Uterus (tissue), 2 donors: Measurements from ENCODE around the gene GTF2B.

Experiments
- POLR2A ChIP-seq, 2 donors: fragments of 450-650 bp; IDR thresholded peaks; one replicate each; pipeline ENCODE4 v1.6.1; 2016; ENCODE audit warnings: antibody characterized with exemption in 2 of 2, mild to moderate bottlenecking in 1 of 2, moderate library complexity in 1 of 2
- TF ChIP-seq, protein P1 (sequence below), 4 experiments: fragments of 200-600 bp in 2 of 4; fragments of 450-650 bp in 2 of 4; sonication (generic) in 2 of 4; IDR thresholded peaks; one replicate each; pipeline ENCODE4 v1.5.1; 2016 to 2019; ENCODE audit warnings: antibody characterized with exemption in 4 of 4, mild to moderate bottlenecking in 2 of 4, moderate library complexity in 1 of 4

GRCh38 chr1:88851303-88852063, 39.9 kb downstream of the GTF2B start:
- TF ChIP-seq, protein P1, sequence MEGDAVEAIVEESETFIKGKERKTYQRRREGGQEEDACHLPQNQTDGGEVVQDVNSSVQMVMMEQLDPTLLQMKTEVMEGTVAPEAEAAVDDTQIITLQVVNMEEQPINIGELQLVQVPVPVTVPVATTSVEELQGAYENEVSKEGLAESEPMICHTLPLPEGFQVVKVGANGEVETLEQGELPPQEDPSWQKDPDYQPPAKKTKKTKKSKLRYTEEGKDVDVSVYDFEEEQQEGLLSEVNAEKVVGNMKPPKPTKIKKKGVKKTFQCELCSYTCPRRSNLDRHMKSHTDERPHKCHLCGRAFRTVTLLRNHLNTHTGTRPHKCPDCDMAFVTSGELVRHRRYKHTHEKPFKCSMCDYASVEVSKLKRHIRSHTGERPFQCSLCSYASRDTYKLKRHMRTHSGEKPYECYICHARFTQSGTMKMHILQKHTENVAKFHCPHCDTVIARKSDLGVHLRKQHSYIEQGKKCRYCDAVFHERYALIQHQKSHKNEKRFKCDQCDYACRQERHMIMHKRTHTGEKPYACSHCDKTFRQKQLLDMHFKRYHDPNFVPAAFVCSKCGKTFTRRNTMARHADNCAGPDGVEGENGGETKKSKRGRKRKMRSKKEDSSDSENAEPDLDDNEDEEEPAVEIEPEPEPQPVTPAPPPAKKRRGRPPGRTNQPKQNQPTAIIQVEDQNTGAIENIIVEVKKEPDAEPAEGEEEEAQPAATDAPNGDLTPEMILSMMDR (IDR thresholded peaks at IDR 0.05), result no peak
- TF ChIP-seq POLR2A (IDR thresholded peaks at IDR 0.05), result no peak
